HTR-8/SVneo (cell line): Measurements from ENCODE around the gene ZNF518B.

Experiments
- DNase-seq: peaks from one replicate; pipeline ENCODE4 v3.0.0; 2011; ENCODE audit warnings: low spot score, mixed read lengths; ENCODE audit not compliant: insufficient read length
- FAIRE-seq: peaks from 2 replicates; lab custom pipeline; 2011; peaks lifted over from hg19 to GRCh38; lab: Jason Lieb, UNC

The ZNF518B gene, protein sequence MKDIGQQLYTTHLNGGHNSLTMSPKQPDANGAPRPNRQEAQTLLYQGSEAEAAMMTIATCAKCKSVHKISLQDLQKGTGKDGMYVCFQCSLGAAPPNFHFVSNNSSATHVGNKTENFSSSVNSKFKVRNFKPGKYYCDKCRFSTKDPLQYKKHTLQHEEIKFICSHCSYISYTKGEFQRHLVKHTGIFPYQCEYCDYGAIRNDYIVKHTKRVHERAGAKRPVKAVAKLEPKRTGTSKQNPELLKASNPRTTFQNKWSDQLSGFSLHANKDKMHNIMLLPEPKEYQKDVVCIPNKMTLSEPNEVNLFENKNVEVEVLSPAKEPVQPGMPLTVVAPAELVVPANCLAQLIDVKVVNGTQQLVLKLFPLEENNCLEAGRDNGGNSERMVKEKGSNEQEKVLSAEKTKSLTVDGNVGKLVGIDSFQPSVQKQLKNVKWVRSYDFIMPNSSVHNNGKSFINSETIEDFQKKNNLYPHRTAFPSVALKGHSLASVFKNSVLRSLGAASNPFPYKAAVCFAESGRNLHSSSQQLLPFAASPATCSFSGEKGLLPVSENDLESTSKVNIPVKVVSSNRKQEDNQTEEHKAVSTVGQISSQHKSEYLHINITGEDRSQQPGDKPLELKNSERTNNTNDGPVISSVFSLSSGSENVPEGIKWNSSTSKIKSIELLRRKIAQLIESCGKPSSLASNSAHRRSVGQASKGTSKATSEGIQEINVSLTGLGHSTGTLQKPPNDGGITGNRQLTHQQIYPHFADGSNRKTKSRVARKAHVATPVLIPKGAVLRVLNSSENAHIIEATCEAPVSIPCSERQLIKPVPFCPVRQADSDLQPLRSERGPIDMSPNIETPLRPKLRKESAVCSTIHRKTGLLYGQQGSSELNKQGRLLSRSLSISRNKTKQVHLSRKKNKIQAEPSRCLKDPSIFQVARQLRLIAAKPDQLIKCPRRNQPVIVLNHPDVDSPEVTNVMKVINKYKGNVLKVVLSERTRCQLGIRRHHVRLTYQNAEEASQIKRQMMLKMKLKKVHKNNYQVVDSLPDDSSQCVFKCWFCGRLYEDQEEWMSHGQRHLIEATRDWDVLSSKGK

DNA sequence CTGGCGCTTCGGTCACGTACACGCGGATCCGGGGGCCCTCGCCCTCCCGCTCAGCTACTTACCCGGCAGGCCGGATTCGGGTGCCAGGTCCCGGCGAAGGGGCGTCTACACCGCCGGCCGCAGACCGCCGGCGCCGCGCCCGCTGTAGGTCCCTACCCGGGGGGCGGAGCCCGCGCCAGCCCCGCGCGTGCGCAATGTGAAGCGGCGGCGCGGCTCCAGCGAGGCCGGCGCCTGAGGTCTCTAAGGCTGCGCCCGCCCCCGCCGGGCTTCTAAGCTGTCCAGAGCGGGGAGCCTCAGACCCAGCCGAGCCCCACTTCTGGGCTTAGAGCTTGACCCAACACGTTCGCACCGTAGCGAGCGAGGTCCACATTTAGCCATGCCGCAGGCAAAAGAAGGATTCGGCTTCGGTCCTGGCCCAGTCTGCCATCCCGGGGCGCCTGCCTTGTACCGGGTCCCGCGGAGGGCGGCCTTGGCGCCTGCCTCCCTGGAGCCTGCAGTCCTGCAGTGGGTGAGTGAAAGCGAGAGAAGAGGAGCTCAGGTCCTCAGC lies at the start of gene ZNF518B:
Gene ZNF518B, minus strand, starts transcription at position 172 of the 547 bp plus-strand sequence. CDS start 11,098 bp downstream, outside the sequence.
- DNase-seq: peak; percentile 67
- no peak for FAIRE-seq

DNA sequence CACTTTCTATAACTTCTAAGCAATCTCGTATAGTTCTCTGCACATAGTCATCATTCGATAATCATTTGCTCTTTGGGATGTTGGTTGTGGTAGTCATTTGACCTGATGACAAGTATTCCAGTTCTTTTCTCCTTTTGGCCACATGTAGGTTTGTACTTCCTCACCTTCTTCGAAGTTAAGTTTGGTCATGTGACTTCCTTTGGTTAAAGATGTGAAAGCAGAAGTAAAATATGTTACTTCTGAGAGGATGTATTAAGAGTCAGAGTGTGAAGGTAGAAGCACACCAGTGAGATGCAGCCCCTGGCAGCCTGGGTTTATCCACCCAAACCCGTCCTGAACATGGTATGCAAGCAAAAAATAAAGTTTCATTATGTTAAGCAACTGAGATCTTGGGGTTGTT lies 48.9 kb upstream of the ZNF518B start:
- no peak for FAIRE-seq

DNA sequence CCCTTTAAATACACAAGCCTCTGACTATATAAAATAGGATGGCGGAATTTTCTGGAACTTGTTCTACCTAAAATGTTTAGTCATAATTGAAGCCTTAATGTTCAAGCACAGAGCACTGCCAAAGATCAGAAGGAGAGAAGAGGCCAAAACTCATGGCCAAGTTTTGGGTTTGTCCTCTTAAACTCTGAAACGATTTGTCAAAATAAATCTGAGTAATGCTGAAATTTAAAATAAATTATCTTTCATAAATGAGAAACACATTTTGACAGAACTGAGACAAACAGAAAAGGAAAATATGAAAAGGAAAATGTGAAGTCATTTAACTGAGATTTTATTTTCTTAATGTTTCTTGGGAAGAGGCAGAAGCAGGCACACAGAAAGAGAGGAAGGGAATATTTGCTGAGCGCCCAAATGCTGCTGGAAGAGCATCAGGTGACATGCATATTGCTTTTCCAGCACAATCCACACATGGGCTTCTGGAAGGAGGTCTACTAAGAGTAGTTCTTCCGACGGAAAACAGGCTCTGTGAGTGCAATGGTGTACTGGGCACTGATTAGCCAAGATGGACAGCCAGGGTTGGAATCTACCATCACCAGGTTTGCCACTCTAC lies 47.4 kb upstream of the ZNF518B start:
- no peak for FAIRE-seq
- DNase-seq: no peak

More for the DNA sequence above, 48.9 kb upstream of the ZNF518B start:
- DNase-seq: no peak

DNA sequence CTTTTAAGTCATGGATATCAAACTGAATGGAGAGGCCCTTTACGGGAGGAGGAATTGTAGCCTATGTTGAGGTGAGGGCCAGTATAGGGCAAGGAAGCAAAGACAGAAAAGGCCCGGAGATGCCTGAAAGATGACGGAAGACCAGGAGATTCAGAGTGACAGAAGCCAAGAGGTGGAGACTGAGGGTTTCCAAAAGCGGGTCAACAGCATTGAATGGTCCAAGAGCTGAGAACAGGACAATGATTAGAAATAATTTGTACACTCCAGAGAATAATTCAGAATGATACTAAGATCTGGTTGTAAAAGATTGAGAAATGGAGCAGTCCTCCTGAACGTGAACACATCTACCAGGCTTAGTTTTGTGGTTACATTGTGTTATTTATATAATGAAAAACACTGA lies 45.5 kb upstream of the ZNF518B start:
- FAIRE-seq (no peak), DNase-seq (no peak)

DNA sequence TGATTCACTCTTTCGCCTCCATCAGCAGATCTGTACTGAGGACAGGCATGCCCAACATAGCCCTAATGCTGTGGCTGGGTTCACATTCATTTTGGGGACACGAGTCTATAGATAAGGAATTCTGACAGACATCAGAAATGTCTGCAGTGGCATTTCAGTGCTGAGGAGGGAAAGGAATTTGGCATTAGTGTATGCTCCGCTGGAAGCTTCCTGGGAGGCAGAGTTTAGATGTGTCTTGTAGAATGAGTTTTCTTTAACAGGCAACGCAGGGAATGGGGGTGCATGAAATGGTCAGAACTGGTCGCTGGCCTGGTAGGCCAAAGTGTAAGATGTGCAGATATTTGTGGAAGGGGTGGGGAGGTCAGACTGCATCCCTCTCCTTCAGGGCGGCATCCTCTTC lies 43.5 kb upstream of the ZNF518B start:
- no peak for DNase-seq
- no peak for FAIRE-seq

DNA sequence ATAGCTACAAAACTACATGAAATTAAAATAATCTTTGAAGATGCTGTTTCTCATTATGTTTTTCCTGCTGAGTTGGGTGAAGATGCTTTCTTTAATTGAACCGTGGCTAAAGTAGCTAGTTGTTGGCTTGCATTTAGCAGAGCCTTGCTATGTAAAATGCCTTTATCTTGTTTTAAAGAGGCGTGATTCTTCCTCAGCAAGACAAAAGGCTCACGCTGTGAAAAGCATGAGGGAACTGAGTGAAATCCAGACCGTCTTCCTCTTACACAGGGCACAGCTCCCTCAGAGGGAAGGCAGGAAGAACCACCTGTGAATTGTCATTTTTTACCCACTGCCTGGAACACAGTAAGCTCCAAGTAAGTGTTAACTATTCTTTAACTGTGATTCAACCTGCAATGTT lies 39.0 kb upstream of the ZNF518B start:
- FAIRE-seq (no peak), DNase-seq (no peak)

DNA sequence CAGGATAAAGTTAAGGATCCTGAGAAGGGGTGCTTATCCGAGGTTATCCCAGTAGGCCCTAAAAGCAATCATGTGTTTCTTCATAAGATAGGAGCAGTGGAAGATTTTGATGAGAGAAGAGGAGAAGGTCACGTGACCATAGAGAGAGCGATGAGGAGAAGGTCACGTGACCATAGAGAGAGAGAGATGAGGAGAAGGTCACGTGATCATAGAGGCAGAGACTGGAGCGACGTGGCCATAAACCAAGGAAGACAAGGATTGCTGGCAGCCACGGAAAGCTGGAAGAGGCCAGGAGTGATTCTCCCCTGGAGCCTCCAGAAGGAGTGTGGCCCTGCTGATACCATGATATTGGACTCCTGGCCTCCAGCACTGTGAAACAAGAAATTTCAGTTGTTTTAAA lies 38.4 kb upstream of the ZNF518B start:
- FAIRE-seq: no peak

DNA sequence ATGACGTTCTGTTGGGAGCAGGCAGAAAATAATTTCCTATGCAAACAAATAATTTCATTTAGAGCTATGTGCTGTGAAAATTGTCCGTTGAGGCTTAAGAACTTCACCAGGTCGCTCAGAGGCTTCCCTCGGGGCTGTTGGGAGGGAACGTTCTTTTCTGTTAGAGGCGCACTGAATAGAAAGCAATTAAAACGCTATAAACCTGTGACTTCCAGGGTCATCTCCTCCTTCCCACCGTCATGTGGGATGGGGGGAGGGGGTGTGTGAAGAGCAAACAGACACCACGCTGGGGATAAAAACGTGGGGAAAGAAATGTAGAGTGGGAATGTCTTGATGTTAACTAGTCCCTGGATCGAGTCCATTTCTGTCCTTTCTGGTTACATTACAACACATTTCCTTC lies 35.2 kb upstream of the ZNF518B start:
- no peak for FAIRE-seq
- no peak for DNase-seq

More for the DNA sequence above, 38.4 kb upstream of the ZNF518B start:
- DNase-seq: no peak

DNA sequence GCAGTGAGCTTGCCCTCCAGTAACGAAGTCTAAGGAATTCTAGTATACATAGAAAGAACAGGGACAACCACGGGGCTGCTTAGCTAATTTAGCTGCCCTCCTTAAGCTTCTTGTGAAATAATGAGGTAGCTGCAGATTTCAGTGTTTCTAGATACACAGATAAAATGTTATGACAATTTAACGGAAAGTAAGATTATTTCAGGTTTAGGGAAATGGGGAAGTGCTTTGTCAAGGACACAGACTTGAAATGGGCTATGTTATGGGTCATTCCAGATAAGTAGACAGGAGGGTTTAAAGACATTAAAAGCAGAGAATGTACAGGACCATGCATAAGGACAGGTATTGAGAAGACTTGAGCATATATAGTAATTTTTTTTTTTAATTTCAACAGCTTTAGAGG lies 34.2 kb upstream of the ZNF518B start:
- DNase-seq (no peak), FAIRE-seq (no peak)

DNA sequence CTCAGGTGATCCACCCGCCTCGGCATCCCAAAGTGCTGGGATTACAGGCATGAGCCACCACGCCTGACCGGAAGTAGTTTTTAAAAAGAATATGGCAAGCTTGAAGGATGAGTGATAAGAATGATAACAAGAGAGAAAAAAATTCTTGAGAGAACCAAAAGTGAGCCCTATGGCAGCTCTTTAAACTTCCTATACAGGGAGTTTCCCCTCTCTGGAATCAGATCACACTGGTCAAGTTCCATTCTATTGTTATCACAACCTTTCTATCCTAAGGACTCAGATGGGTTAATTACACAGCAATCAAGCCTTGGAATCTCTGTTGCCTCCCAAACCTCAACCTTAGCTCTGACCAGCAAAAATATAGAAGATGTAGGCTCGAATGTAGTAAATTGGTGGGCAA lies 33.8 kb upstream of the ZNF518B start:
- no peak for FAIRE-seq
- DNase-seq: no peak

DNA sequence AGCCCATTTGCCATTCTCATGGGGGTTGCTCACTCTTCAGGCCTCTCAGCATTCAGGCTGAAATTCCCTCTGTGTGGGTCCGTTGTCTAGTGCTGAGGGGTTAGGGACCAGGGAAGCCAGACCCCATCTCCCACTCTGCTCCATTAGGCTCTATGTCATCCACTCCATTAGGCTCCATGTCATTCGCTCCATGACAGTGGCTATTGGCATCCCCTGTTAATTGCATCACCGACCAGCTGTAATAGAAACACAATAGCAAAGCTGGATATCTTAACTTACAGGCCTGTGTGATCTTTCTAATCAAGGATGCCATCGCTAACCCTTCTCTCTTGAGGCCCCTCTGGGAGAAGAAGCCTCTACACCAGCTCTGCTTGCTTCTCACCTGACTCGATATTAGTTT lies 25.7 kb upstream of the ZNF518B start:
- FAIRE-seq: no peak

DNA sequence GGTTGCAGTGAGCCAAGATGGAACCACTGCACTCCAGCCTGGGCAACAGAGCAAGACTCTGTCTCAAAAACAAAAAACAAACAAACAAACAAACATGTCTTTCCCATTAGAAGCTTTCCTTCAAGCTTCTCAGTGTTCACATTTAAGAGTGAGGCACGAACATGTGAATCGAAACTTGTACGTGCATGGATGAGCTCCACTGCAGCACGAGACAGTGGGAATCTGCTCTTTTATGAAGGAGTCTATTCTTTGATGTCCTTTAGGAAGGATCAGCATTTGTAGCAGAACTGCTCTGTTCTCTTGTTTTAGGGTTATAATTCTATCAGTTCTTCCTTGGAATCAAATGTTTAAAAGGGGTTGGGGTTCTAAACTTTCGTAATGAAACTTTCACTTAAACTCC lies 23.4 kb upstream of the ZNF518B start:
- FAIRE-seq (no peak), DNase-seq (no peak)

More for the DNA sequence above, 25.7 kb upstream of the ZNF518B start:
- no peak for DNase-seq

DNA sequence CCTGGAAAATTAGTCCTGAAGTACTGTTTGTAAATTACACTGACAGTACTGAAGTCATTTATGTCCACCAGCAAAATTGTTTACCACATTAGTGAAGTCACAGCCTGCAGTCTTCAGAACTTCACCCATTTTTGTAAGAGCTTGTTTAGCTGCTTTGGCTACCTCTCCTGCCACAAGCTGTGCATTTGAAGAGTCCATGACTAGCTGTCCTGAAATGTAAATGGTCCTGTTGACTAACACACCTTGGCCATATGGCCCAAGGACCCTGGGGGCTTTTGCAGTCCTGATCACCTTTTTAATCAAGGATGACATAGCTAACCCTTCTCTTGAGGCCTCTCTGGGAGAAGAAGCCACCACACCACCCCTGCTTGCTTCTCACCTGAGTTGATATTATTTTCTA lies 21.4 kb upstream of the ZNF518B start:
- no peak for DNase-seq
- FAIRE-seq: no peak

DNA sequence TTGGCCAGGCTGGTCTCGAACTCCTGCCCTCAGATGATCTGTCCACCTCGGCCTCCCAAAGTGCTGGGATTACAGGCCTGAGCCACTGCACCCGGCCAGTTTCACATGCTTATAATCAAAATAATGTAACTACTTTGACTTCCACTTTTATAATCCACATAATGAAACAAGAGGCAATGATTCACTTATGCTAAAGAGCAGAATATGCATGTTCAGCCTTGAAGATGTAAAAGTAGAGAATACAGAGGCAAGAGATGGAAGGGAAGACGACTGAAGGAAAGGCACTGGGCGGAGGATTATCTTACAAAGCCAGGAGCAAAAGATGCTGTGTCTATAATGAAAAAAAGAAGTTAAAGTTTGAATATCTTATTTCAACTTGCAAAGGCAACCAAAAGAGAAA lies 13.3 kb upstream of the ZNF518B start:
- FAIRE-seq: no peak
- DNase-seq: no peak

DNA sequence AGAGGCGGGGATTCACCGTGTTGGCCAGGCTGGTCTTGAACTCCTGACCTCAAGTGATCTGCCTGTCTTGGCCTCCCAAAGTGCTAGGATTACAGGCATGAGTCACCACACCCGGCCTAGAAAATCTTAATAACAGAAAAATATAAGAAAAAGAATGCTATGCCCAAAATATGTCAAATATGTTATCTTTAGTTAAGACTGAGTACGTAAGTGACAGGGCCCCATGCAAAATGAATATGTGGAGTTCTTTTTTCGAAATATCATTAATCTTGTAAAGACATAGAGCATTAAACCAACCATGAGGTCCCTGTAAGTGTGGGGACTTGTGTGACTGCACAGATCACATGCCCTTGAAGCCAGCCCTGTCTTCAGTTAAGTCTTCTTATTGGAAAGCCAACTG lies 8.9 kb upstream of the ZNF518B start:
- DNase-seq: no peak
- FAIRE-seq: no peak

DNA sequence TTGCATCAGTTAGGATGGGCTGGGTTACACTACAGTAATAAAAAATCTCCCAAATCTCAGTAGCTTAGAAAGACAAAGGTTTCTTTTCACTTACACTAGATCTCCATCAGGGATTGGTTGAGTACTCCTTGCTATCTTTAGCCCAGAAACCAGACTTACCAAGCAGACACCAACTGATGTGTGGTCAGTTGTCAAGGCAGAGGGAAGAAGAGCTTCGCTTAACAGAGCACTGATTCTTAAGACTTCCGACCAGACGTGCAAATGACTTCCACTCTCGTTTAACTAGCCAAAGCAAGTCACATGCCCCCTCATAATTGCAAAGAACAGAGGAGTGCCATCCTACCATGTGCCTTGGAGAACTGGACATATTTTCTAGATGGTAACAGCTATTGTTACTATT lies 5.7 kb upstream of the ZNF518B start:
- FAIRE-seq: no peak

DNA sequence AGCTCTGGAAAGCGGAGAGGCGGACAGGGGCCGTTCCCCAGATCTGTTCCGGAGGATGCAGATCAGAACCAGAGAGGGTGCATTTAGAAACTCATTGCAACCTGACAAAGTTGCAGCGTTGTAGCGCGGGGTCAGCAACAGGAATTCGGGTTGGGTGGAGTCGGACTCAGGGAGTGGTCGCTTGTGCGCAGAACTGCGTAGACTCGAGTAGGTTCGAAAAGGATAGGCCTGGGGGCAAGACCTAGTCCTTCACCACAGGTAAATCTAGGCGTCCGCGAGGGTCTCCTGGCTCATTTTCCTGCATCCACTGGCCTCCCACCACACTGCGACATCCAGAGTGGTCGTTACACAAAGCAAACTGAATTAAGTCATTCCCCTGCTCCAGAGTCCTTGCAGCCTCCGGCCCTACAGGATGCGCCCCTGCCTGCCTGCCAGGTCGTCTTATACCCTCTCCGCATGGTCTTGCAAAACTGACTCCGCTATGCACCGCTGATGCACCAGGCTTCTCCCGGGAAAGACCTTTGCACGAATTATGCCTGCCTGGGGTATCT lies 4.7 kb upstream of the ZNF518B start:
- no peak for DNase-seq
- no peak for FAIRE-seq

More for the DNA sequence above, 5.7 kb upstream of the ZNF518B start:
- DNase-seq: no peak

DNA sequence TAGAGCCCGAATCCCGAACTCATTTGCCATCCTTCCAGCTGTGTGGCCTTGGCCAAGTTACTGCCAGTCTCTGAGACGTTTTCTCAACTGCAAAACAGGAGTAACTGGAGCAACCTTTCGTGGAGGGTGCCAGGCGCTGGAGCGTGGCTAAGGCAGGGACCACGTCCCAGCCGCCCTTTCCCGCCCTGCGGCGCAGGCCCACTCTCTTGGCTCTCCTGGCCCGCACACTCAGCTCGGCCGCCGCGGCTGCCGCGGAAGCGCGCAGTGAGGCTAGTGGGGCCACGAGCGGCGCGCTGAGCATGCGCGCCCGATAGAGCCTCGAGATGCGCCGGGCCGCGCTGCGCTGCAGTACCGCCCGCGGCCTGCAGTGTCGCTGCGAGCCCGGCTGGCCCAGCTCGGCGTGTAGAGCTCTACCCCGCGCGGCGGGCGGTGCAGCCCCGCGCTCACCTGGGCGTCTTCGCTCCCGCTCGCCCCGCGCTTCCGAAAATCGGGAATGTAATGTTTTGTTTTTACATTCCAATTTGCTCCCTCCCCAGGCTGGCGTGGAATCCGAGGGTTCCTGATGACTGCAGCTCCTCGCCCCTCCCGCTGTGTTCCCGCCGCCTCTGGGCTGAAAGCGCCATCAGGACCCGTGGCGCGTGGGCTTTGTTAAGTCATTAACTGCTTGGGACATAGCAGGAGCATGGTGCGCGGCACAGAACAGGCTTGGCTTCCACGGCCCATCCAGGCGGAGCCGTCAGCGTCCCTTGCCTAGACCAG lies 4.0 kb upstream of the ZNF518B start:
- DNase-seq (peak; percentile 62), FAIRE-seq (peak; percentile 33)
